GOT3 (cell line): ENCODE results near the gene RFX1.
"Not testable (repeated sequence)": the region's sequence is repeated elsewhere in the genome, so short reads cannot be mapped to it uniquely, and the experiment has no call there.

Source experiments
- DNase-seq: peaks from one replicate; lab custom pipeline; 2025; ENCODE audit warnings: mixed read lengths; lab: John Stamatoyannopoulos, UW

RFX1 gene

DNA sequence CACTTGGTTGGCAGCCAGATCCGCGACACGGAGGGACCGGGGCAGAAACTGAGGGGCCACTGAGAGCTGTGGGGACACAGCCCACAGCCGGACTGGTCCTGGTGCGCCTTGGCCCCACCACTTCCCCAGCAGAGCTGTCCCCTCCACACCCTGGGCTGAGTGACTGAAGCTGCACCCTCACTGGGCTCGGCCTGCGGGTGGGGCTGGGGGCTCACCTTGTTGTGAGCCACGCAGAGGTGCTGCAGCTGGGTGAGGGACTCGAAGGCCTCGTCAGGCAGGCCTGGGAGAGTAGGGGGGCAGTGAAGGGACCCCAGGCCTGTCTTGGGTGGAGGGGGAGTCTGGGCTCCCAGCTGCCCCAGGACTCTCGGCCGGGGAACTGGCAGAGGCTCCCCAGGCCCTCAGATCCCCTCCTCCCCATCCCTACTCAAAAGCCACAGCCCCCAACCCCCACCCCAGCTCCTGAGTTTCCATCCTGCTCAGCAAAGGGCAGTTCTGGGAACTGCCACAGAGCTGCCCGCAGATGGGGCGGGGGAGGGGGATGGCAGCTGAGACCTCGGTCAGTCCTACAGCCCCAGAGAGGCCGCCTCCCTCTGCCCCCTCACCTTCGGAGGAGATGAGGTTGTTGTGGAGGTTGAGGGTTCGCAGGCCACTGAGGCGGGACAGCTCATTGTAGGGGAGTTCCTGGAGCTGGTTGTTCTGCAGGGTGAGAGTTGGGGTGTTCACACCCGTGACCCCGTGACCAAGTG is 70.2 kb downstream of the RFX1 start:
- DNase-seq = no peak

DNA sequence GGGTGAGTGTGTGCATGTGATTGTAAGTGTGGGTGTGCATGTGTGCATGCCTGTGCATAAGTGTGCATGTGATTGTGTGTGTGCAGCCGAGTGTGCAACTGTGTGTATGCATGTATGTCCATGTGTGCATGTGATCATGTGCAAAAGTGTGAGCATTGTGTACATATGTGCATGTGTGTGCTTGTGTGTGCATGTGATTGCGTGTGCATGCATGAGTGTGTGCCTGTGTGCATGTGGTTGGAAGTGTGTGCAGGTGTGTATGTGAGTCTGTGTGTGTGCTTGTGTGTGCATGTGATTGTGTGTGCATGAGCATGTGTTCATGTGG is 71.4 kb downstream of the RFX1 start:
- DNase-seq = no peak

DNA sequence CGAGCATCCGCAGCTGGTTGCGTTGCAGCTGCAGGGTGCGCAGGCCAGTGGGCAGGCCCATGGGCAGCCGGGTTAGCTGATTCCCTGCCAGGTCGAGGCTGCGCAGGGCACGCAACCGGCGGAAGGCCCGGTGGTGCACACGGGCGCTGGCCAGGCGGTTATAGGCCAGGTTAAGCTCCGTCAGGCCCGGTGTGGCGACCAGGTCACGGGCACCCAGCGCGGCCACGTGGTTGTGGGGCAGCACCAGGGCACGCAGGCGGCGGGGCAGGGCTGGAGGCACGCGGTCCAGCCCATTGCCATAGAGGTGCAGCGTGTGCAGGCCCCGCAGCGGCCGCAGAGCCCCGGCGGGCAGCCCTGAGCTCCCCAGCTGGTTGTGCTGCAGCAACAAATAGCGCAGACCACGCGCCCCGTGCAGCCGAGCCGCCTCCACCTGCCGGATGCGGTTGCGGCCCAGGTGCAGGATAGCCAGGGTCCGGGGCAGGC is 73.2 kb downstream of the RFX1 start:
- DNase-seq = no peak

DNA sequence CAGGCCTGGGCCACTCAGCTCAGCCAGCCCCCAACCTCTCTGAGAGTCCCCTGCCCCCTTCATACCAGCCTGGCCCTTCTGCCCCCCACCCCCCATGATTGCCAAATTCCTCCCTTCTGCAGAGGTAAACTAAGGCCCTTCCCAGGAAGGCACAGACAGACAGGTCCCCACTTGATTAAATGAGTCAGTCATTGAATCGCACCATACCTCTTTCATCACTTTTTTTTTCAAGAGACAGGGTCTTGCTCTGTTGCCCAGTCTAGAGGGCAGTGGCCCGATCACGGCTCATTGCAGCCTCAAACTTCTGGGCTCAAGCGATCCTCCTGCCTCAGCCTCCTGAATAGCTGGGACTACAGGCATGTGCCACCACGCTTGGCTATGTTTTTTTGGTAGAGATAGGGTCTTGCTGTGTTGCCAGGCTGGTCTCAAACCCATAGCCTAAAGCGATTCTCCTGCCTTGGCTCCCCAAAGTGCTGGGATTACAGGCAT is 73.9 kb downstream of the RFX1 start:
- no peak for DNase-seq

DNA sequence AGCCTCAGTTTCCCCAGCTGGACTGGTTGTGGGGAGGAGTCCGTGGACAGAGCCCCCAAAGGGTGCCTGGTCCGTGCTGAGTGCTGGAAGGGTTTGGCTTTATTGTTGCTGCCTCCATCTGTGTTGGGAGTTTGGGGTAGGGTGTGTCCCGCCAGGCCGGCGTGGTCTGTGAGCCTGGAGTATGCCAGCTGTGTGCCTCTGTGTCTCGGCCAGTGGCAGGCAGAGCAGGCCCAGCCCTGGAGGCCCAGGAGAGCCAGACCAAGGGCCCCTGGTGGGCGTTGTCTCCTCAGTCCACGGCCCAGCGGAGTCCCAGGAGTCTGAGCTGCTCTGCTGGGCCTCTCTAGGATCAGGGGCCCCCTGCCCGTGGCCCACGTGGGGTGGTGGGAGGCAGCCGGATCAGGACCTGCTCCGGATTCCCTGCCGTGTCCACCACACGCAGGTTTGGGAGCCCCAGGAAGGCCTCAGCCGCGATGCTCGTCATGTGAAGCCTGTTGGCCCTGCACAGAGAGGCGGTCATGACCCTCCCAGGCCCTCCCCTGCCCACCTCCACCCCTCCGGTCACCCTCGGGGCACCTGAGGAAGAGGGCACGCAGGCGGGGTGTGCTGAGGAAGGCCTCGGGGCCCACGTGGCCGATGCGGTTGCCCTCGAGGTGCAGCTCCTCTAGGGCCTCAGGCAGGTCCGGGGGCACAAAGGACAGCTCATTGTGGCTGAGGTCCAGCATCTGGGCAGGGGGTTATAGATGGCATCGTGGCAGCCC is 74.5 kb downstream of the RFX1 start:
- no peak for DNase-seq

DNA sequence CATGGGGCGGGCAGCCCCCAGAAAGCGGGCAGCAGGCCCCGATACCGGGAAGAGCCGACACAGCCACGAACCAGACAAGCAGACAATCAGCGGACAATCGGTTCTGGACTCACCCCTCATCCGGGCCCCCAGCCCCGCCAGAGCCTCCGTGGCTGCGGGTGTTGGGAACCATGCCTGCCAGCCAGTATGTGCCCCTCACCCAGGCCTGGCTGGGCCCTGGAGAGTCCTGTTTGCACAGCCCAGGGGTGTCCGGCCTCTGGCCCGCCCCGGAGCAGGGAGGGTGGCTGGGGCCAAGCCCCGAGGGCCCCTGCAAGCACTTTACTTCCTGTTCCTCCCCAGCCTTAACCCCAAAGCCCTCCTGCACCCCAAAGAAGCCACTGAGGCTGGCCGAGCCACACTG is 75.7 kb downstream of the RFX1 start:
- no peak for DNase-seq

DNA sequence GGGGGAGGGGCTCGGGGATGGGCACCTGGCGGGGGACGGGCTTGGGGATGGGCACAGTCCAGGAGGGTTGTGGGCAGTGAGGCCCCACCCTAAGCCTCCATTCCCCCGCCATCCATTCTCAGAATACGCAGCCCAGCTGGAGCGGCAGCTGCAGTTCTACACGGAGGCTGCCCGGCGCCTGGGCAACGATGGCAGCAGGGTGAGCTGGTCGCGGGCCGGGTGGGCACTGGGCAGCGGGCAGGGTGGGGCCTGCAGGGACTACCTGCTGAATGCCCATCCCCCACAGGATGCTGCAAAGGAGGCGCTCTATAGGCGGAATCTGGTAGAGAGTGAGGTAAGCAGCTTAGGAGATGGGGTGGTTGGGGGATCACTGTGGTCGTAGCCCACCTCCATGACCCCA is 76.2 kb downstream of the RFX1 start:
- DNase-seq = no peak

DNA sequence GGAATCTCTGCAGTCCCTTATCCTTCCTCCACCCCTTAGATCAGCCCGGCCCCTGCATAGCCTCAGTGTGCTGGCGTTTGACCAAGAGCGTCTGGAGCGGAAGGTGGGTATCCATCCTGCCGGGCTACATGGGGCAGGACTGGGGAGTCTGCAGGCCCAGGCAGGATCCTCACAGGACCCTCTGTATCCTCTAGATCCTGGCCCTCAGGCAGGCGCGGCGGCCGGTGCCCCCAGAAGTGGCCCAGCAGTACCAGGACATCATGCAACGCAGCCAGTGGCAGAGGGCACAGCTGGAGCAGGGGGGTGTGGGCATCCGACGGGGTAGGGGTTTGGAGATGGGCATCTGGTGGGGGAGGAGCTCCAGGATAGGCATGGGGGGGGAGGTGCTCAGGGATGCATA is 76.8 kb downstream of the RFX1 start:
- DNase-seq = no peak

DNA sequence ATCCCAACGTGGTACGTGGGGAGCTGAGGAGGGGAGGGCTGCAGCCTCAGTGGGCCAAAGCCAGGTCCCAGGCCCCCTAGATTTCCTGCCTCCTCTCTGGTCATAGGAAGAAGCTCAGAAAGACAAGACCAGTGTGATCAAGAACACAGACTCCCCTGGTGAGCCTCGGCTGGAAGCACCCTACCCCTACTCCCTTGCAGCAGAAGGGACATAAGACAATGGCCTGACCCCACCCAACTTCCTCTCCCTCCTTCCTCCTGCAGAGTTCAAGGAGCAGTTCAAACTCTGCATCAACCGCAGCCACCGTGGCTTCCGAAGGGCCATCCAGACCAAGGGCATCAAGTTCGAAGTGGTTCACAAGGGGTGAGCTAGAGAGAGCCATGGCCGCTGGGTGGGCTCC is 79.4 kb downstream of the RFX1 start:
- DNase-seq = no peak

DNA sequence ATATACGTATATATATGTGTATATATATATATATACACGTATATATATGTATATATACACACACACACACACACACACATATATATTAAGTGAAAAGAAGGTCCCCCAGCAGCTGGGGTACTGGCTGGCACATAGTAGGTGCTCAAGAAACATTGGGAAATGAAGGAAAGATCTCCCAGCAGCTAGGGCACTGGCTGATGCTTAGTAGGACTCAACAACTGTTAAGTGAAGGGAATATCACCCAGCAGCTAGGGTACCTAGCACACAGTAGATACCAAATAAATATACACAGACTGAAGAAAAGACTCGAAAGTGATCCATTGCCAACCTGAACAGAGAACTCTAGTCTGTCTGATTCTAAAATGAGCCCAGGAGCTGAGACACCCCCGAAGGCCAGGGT is 80.1 kb downstream of the RFX1 start:
- no peak for DNase-seq

DNA sequence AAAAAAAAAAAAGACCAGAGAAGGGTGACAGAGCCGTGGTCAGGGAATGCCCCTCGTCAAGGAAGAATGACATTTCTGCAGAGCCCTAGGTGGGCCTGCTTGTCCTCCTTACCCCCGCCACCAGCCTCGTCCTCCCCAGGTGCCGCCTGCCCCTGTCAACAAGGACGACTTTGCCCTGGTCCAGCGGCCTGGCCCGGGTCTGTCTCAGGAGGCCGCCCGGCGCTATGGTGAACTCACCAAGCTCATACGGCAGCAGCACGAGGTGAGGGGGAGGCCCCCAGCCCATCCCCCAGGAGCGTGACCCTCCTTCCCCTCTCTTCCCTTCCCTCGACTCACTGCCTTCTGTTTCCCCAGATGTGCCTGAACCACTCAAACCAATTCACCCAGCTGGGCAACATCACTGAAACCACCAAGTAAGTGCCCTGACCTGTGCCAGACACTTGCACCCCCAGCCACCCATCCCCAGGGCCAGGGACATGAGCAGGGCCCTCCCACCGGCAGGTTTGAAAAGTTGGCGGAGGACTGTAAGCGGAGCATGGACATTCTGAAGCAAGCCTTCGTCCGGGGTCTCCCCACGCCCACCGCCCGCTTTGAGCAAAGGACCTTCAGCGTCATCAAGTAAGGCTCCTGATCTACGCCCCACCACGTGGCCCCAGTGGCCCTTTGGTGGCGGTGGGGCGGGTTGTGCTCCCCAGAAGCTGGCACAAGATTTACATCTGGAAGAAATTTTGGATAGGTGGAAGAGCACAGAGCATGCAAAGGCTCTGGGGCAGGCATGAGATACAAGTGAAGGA is 82.7 kb downstream of the RFX1 start:
- no peak for DNase-seq

DNA sequence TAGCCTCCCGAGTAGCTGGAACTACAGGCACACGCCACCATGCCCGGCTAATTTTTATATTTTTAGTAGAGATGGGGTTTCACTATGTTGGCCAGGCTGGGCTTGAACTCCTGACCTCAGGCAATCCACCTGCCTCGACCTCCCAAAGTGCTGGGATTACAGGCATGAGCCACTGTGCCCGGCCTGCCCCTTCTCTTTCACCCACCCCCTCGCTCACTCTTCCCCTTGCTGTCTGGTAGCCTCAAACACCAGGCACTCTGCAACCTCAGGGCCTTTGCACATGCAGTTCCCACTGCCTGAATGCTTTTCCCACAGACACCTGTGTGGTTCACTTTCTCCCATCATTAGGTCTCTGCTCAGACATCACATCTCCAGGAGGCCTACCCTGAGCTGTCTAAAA is 84.0 kb downstream of the RFX1 start:
- not testable (repeated sequence) for DNase-seq

DNA sequence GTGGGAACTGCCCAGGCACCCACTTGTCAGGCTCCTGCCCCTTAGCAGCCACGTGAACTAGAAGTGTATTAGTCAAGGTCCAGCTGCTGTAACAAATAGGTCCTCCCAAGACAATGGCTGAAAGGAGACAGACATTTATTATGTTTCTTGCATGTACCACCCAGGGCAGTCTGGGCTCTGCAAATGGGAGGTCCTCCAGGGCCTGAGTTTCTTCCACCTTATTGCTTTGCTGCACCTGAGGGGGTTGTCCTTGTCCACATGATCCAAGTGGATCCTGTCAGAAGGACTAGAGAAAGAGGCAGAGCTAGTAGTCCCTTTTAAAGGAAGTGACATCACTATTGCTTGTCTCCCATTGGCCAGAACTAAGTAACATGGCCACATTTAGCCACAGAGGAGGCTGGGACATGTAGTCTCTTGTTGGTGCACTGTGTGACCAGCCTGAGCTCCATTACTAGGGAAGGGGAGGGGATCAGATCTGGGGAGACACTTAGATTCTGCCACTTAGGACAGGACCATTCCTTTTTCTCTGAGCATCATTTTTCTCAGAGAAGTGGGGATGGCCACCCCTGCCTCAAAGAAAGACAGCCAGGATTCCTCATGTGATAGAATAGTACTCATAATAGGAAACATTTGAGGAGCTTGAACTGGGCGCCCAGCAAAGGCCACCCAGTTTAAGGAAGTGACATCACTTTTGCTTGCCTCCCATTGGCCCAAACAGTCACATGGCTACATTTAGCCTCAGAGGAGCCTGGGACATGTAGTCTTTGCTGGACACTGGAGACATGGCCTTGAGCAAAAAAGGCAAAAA is 85.0 kb downstream of the RFX1 start:
- DNase-seq = no peak

DNA sequence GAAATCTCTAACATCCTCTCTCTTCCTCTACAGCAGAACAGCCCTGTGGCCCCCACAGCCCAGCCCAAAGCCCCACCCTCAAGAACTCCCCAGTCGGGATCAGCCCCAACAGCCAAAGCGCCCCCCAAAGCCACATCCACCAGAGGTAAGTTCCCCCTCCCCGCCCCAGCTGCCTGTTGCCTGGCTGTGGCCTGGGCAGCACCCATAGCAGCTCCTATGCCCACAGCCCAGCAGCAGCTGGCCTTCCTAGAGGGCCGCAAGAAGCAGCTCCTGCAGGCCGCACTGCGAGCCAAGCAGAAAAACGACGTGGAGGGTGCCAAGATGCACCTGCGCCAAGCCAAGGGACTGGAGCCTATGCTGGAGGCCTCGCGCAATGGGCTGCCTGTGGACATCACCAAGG is 85.6 kb downstream of the RFX1 start:
- DNase-seq = no peak

DNA sequence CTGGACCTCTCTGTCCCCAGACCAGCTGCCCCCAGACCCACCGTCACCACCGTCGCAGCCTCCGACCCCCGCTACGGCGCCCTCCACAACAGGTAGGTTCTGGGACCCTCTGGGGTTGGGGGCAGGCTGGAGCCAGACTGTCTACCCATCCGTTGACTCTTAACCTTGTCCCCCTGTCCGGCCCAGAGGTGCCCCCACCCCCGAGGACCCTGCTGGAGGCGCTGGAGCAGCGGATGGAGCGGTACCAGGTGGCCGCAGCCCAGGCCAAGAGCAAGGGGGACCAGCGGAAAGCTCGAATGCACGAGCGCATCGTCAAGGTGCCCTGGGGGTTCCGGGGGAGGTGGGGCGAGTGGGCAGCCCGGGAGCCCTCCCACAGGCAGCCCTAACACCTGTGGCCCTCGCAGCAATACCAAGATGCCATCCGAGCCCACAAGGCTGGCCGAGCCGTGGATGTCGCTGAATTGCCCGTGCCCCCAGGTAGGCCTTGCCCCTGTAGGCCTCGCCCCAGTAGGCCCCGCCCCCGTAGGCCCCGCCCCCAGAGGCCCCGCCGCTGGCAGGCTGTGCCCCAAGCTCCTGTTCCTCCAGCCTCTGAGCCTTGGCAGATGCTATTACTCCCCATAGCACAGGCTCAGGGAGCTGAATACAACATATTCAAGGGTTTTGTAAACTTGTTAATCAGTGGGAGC is 87.3 kb downstream of the RFX1 start:
- no peak for DNase-seq

DNA sequence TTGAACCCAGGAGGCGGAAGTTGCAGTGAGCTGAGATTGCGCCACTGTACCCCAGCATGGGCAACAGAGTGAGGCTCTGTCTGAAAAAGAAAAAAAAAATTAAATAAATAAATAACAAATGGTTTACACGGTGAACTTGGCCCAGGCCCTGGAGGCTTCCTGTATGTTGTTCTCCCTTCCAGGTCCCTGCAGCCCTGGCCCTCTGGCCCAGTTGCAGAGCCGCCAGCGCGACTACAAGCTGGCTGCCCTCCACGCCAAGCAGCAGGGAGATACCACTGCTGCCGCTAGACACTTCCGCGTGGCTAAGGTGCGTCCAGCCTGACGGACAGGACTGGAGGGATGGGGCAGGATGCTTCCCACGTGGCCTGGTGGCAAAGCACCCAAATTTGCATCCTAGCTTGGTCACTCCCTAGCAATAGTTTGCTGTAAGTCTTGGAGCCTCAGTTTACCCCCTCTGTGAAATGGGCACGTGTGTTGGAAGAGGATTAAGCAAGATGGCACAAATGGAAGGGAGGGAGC is 88.2 kb downstream of the RFX1 start:
- no peak for DNase-seq

DNA sequence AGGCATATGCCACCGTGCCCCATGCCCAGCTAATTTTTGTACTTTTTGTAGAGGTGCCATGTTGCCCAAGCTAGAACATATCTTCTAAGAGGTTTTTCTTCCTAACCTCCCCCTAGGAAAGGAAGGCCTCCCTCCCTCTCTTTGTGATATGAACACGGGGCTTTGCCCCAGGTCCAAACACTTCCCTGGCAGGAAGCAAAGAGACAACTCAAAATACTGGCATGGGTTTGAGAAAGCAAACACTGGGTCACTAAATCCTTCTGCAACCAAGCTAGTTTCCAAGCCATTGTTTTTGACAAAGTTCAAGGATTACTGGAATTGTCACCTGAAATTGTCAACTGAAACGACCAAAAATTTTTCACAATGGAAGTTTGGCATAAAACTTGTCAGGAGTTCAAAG is 91.3 kb downstream of the RFX1 start:
- DNase-seq = no peak

DNA sequence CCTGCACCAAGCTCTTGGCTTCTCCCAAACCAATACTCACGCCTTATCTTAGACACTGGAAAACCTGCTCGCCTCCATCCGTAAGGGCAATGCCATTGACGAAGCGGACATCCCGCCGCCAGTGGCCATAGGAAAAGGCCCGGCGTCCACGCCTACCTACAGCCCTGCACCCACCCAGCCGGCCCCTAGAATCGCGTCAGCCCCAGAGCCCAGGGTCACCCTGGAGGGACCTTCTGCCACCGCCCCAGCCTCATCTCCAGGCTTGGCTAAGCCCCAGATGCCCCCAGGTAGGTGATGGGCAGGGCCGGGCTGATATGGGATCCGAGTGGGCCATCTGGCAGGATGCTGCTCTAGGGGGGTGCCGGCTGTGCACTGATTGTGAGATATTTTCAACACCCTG is 92.8 kb downstream of the RFX1 start:
- DNase-seq = no peak
